SU-DHL-6 (cell line): ENCODE results near the gene API5.
"Not testable (repeated sequence)": the region's sequence is repeated elsewhere in the genome, so short reads cannot be mapped to it uniquely, and the experiment has no call there.

Source experiments
- H2AFZ ChIP-seq: fragments of 200-600 bp; sonication (generic); 2 replicates; pipeline ENCODE4 v1.6.1; 2014; ENCODE audit warnings: low read depth, mild to moderate bottlenecking, moderate library complexity, mixed read lengths, antibody characterized with exemption, low read length; ENCODE audit not compliant: severe bottlenecking
- H3F3A ChIP-seq: fragments of 200-600 bp; shearing (Covaris generic); 2 replicates; pipeline ENCODE4 v1.6.0; 2016; ENCODE audit warnings: antibody characterized with exemption, mild to moderate bottlenecking; ENCODE audit not compliant: insufficient read depth
- H3K27ac ChIP-seq: fragments of 200-600 bp; sonication (generic); 2 replicates; pipeline ENCODE4 v1.5.1; 2016; ENCODE audit warnings: low read depth, mild to moderate bottlenecking, low read length, moderate library complexity, mixed read lengths
- H3K27me3 ChIP-seq: fragments of 200-600 bp; sonication (generic), shearing (Covaris generic); 2 replicates; pipeline ENCODE4 v1.6.0; 2014; ENCODE audit warnings: mild to moderate bottlenecking, low read length
- H3K36me3 ChIP-seq: fragments of 200-600 bp; sonication (generic); 2 replicates; pipeline ENCODE4 v1.6.1; 2014; ENCODE audit warnings: mild to moderate bottlenecking, low read length, mixed read lengths
- H3K4me2 ChIP-seq: fragments of 300-600, 200-600 bp; shearing (Covaris generic), sonication (generic); 2 replicates; pipeline ENCODE4 v1.6.0; 2014; ENCODE audit warnings: low read length, low read depth, mild to moderate bottlenecking; ENCODE audit not compliant: poor library complexity, severe bottlenecking
- H3K4me3 ChIP-seq: fragments of 200-600 bp; sonication (generic); 2 replicates; pipeline ENCODE4 v1.5.1; 2014; ENCODE audit warnings: antibody characterized with exemption, low read length, mild to moderate bottlenecking, mixed read lengths; ENCODE audit not compliant: insufficient read depth, poor library complexity, severe bottlenecking
- H3K79me2 ChIP-seq: fragments of 200-600 bp; sonication (generic); 2 replicates; pipeline ENCODE4 v1.6.1; 2014; ENCODE audit warnings: mild to moderate bottlenecking, low read length, moderate library complexity; ENCODE audit not compliant: insufficient read depth
- H3K9ac ChIP-seq: fragments of 200-600 bp; sonication (generic); 2 replicates; pipeline ENCODE4 v1.7.0; 2014; ENCODE audit warnings: mild to moderate bottlenecking, low read length
- H3K9me2 ChIP-seq: fragments of 200-600 bp; sonication (generic); replicated peaks from 2 replicates; pipeline ENCODE4 v1.6.1; 2014; ENCODE audit warnings: low read length; ENCODE audit not compliant: insufficient read depth
- H3K9me3 ChIP-seq: fragments of 200-600 bp; sonication (generic); 2 replicates; pipeline ENCODE4 v1.6.1; 2014; ENCODE audit warnings: low read length, mixed read lengths; ENCODE audit not compliant: insufficient read depth
- H4K20me1 ChIP-seq: fragments of 200-600 bp; sonication (generic); 2 replicates; pipeline ENCODE4 v1.6.1; 2014; ENCODE audit warnings: low read depth, mild to moderate bottlenecking, antibody characterized with exemption, low read length, moderate library complexity, mixed read lengths
- EZH2phosphoT487 ChIP-seq: fragments of 200-600 bp; sonication (generic), shearing (Covaris generic); conservative IDR thresholded peaks from 2 replicates; pipeline ENCODE4 v1.6.1; 2018; ENCODE audit warnings: mild to moderate bottlenecking, antibody characterized with exemption, low read length, moderate library complexity, mixed read lengths
- TF ChIP-seq, protein P1 (sequence below): fragments of 200-600 bp; sonication (generic); IDR thresholded peaks from one replicate; pipeline ENCODE4 v1.5.1; 2017; ENCODE audit warnings: antibody characterized with exemption, mild to moderate bottlenecking, low read length, moderate library complexity; ENCODE audit not compliant: insufficient read depth, poor library complexity, severe bottlenecking

API5 gene

DNA sequence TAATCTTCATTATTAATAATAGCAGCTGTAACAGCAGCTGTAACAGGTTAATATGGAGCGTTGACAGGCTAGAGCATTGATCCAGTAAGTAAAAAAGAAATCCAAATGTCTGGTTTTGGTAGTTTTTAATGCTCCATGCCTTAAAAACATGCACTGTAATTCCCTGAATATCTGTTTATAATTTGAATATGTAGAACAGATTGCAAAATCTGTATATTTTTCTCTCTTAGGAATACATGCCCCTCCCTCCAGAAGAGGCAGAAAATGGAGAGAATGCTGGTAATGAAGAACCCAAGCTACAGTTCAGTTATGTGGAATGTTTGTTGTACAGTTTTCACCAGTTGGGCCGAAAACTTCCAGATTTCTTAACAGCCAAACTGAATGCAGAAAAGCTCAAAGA is 16.7 kb downstream of the API5 start:
- Histone ChIP-seq H3K4me3 (no peak overlapping the region), H3K79me2 (0 out of 2 replicates have a peak, but pooled peaks cover 4% of the 10 kb centered on the region), H3K9me2 (no peaks in the 10 kb centered on the region), H3K27ac (no peak overlapping the region), H3K9ac (no peak overlapping the region), H3K36me3 (peaks cover 52% of the 10 kb centered on the region), H3K27me3 (no peaks in the 10 kb centered on the region), H3K4me2 (no peak overlapping the region), H4K20me1 (peaks cover 4% of the 10 kb centered on the region; the same call in 1 of the 2 replicates), H3K9me3 (no peaks in the 10 kb centered on the region), H3F3A (no peaks in the 10 kb centered on the region), H2AFZ (no peak overlapping the region)
- TF ChIP-seq, protein P1, sequence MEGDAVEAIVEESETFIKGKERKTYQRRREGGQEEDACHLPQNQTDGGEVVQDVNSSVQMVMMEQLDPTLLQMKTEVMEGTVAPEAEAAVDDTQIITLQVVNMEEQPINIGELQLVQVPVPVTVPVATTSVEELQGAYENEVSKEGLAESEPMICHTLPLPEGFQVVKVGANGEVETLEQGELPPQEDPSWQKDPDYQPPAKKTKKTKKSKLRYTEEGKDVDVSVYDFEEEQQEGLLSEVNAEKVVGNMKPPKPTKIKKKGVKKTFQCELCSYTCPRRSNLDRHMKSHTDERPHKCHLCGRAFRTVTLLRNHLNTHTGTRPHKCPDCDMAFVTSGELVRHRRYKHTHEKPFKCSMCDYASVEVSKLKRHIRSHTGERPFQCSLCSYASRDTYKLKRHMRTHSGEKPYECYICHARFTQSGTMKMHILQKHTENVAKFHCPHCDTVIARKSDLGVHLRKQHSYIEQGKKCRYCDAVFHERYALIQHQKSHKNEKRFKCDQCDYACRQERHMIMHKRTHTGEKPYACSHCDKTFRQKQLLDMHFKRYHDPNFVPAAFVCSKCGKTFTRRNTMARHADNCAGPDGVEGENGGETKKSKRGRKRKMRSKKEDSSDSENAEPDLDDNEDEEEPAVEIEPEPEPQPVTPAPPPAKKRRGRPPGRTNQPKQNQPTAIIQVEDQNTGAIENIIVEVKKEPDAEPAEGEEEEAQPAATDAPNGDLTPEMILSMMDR: no peak
- no peak for TF ChIP-seq EZH2phosphoT487

DNA sequence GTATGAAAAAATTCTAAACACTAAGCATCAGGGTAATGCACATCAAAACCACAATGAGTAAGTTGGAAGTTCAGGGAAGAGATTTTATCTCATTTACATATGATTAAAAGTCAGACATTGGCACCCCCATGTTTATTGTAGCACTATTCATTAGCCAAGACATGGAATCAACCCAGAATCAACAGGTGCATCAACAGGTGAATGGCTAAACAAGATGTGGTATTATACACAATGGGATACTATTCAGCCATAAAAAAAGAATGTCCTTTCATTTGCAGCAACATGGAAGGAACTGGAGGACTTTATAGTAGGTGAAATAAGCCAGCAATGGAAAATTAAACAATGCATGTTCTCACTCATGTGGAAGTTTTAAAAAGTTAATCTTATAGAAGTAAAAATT is 29.4 kb downstream of the API5 start:
- H3K9me3 ChIP-seq: no peaks in the 10 kb centered on the region
- no peak overlapping the region for H3K4me3 ChIP-seq
- no peaks in the 10 kb centered on the region for H3K9me2 ChIP-seq
- H4K20me1 ChIP-seq: no peaks in the 10 kb centered on the region
- no peak overlapping the region for H2AFZ ChIP-seq
- H3K9ac ChIP-seq: no peak overlapping the region
- peaks cover 4% of the 10 kb centered on the region; the same call in 1 of the 2 replicates for H3F3A ChIP-seq
- H3K4me2 ChIP-seq: no peak overlapping the region
- no peaks in the 10 kb centered on the region for H3K27me3 ChIP-seq
- H3K36me3 ChIP-seq: peaks cover 23% of the 10 kb centered on the region; the same call in 1 of the 2 replicates
- no peak overlapping the region for H3K27ac ChIP-seq
- H3K79me2 ChIP-seq: no peaks in the 10 kb centered on the region
- TF ChIP-seq, protein P1: no peak
- TF ChIP-seq EZH2phosphoT487: no peak

DNA sequence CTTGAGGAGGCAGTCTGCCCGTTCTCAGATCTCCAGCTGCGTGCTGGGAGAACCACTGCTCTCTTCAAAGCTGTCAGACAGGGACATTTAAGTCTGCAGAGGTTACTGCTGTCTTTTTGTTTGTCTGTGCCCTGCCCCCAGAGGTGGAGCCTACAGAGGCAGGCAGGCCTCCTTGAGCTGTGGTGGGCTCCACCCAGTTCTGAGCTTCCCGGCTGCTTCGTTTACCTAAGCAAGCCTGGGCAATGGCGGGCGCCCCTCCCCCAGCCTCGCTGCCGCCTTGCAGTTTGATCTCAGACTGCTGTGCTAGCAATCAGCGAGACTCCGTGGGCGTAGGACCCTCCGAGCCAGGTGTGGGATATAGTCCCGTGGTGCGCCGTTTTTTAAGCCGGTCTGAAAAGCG is 39.6 kb downstream of the API5 start:
- H4K20me1 ChIP-seq, H3K4me3 ChIP-seq, H3K27me3 ChIP-seq, H3K79me2 ChIP-seq, H3K4me2 ChIP-seq, H3F3A ChIP-seq, H2AFZ ChIP-seq, H3K9ac ChIP-seq, H3K36me3 ChIP-seq, H3K27ac ChIP-seq, H3K9me2 ChIP-seq, H3K9me3 ChIP-seq: not testable (repeated sequence)

DNA sequence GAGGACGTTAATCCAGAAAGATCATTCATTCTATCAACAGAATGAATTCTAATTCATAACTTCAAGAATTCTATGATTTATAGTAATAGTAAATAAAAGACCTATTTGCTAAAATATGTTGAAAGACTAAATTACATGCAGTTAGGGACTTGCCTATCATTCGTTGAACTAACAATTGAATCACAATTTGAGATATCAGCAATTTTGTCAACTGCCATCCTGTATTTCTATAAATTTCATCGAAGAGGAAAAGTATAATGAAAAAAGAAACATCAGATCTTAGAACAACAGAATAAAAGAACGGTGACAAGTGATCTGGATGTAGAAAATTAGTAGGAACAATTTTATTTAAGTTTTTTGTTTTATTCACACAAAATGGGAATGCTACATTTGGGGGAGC is 42.5 kb downstream of the API5 start:
- peaks cover 4% of the 10 kb centered on the region for H3K79me2 ChIP-seq
- no peaks in the 10 kb centered on the region for H3K36me3 ChIP-seq
- no peak overlapping the region for H3K27ac ChIP-seq
- H3K9ac ChIP-seq: no peak overlapping the region
- TF ChIP-seq, protein P1: no peak
- TF ChIP-seq EZH2phosphoT487: no peak
- H3K4me3 ChIP-seq: no peak overlapping the region
- H2AFZ ChIP-seq: no peak overlapping the region
- H3F3A ChIP-seq: no peaks in the 10 kb centered on the region
- no peak overlapping the region for H3K4me2 ChIP-seq
- H4K20me1 ChIP-seq: no peaks in the 10 kb centered on the region
- H3K9me2 ChIP-seq: no peaks in the 10 kb centered on the region
- H3K27me3 ChIP-seq: no peaks in the 10 kb centered on the region
- H3K9me3 ChIP-seq: no peaks in the 10 kb centered on the region
